IPS-15b (cell line): Measurements from ENCODE around the gene IMPG2.

Experiments used
- H3K27me3 ChIP-seq: one replicate; pipeline ENCODE4 v1.6.1; 2013; ENCODE audit warnings: low read length; ENCODE audit not compliant: control insufficient read depth, insufficient read depth
- H3K36me3 ChIP-seq: one replicate; pipeline ENCODE4 v1.6.1; 2013; ENCODE audit warnings: low read length; ENCODE audit not compliant: control insufficient read depth, insufficient read depth
- H3K4me1 ChIP-seq: one replicate; pipeline ENCODE4 v1.6.1; 2013; ENCODE audit warnings: mild to moderate bottlenecking, low read length; ENCODE audit not compliant: control insufficient read depth, insufficient read depth
- H3K4me3 ChIP-seq: one replicate; pipeline ENCODE4 v1.5.1; 2013; ENCODE audit warnings: low read depth, low read length
- H3K9ac ChIP-seq: one replicate; pipeline ENCODE4 v1.6.1; 2013; ENCODE audit warnings: low read depth, mild to moderate bottlenecking, low read length
- H3K9me3 ChIP-seq: one replicate; pipeline ENCODE4 v1.6.1; 2013; ENCODE audit warnings: mild to moderate bottlenecking, low read length; ENCODE audit not compliant: control insufficient read depth, insufficient read depth

IMPG2 gene

GRCh38 chr3:101253396-101253795 lies 67.0 kb downstream of the IMPG2 start:
- no peaks in the 10 kb centered on the region for H3K9me3 ChIP-seq
- no peaks in the 10 kb centered on the region for H3K36me3 ChIP-seq
- H3K9ac ChIP-seq: no peak overlapping the region
- no peak overlapping the region for H3K4me3 ChIP-seq
- H3K4me1 ChIP-seq: peaks cover 12% of the 10 kb centered on the region
- no peaks in the 10 kb centered on the region for H3K27me3 ChIP-seq

- no peaks in the 10 kb centered on the region for H3K36me3 ChIP-seq
- H3K4me3 ChIP-seq: no peak overlapping the region
- H3K9ac ChIP-seq: no peak overlapping the region
- H3K9me3 ChIP-seq: no peaks in the 10 kb centered on the region
- peaks cover 12% of the 10 kb centered on the region for H3K4me1 ChIP-seq
- no peaks in the 10 kb centered on the region for H3K27me3 ChIP-seq
Measured at GRCh38 chr3:101252945-101253344, 67.4 kb downstream of the IMPG2 start.

DNA sequence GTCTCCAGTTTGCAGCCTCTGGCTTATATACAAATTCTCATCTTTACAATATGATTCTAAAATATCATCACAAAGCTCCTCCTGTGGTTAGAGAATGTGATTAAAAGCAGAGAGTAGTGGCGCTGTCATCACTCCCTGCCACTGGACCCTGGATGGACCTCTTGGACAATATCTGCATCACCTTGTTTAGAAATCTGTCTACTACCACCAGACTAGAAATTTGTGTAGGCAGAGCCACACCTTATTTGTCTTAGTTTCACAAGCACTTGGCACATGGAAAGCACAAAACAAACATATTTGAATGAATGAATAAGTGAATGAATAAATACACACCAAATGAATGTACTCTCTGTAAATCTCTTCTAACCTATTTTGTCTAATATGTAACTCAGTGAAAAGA lies 68.1 kb downstream of the IMPG2 start:
- Histone ChIP-seq H3K9ac (no peak overlapping the region), H3K9me3 (no peaks in the 10 kb centered on the region), H3K4me1 (peaks cover 12% of the 10 kb centered on the region), H3K36me3 (no peaks in the 10 kb centered on the region), H3K27me3 (no peaks in the 10 kb centered on the region), H3K4me3 (no peak overlapping the region)

- no peaks in the 10 kb centered on the region for H3K27me3 ChIP-seq
- peaks cover 12% of the 10 kb centered on the region for H3K4me1 ChIP-seq
- H3K4me3 ChIP-seq: no peak overlapping the region
- no peak overlapping the region for H3K9ac ChIP-seq
- no peaks in the 10 kb centered on the region for H3K9me3 ChIP-seq
- no peaks in the 10 kb centered on the region for H3K36me3 ChIP-seq
Measured at GRCh38 chr3:101251441-101251840, 68.9 kb downstream of the IMPG2 start.

DNA sequence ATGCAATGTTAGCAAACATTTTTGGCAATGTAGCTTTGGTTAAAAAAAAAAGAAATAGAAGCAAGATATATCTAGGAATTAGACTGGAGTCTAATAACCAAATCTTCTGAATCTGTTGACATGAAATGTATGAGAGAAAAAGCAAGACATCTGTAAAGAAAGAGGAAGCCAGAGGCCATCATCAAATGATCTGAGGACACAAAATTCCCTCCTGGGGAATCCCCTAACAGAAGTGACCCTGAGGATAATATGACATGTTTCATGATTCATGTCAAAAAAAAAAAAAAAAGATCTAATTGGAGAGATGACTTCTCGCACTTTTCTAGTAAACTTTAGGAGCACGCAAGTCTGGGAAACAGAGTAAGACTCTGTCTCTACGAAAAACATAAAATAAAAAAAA lies 70.9 kb downstream of the IMPG2 start:
- no peaks in the 10 kb centered on the region for H3K36me3 ChIP-seq
- H3K4me1 ChIP-seq: peaks cover 12% of the 10 kb centered on the region
- no peak overlapping the region for H3K9ac ChIP-seq
- H3K9me3 ChIP-seq: no peaks in the 10 kb centered on the region
- no peaks in the 10 kb centered on the region for H3K27me3 ChIP-seq
- H3K4me3 ChIP-seq: no peak overlapping the region

- Histone ChIP-seq H3K9ac (no peak overlapping the region), H3K27me3 (no peaks in the 10 kb centered on the region), H3K36me3 (no peaks in the 10 kb centered on the region), H3K9me3 (no peaks in the 10 kb centered on the region), H3K4me1 (peaks cover 12% of the 10 kb centered on the region), H3K4me3 (no peak overlapping the region)
Measured at GRCh38 chr3:101248736-101249135, 71.6 kb downstream of the IMPG2 start.

GRCh38 chr3:101244212-101244575 lies 76.2 kb downstream of the IMPG2 start:
- H3K4me3 ChIP-seq: no peak overlapping the region
- no peak overlapping the region for H3K9ac ChIP-seq
- H3K27me3 ChIP-seq: no peaks in the 10 kb centered on the region
- peaks cover 3% of the 10 kb centered on the region for H3K4me1 ChIP-seq
- H3K36me3 ChIP-seq: no peaks in the 10 kb centered on the region
- H3K9me3 ChIP-seq: no peaks in the 10 kb centered on the region

- no peaks in the 10 kb centered on the region for H3K27me3 ChIP-seq
- H3K36me3 ChIP-seq: no peaks in the 10 kb centered on the region
- no peak overlapping the region for H3K4me3 ChIP-seq
- H3K9me3 ChIP-seq: no peaks in the 10 kb centered on the region
- H3K9ac ChIP-seq: no peak overlapping the region
- H3K4me1 ChIP-seq: peaks cover 3% of the 10 kb centered on the region
Measured at GRCh38 chr3:101243285-101244211, 76.8 kb downstream of the IMPG2 start.

DNA sequence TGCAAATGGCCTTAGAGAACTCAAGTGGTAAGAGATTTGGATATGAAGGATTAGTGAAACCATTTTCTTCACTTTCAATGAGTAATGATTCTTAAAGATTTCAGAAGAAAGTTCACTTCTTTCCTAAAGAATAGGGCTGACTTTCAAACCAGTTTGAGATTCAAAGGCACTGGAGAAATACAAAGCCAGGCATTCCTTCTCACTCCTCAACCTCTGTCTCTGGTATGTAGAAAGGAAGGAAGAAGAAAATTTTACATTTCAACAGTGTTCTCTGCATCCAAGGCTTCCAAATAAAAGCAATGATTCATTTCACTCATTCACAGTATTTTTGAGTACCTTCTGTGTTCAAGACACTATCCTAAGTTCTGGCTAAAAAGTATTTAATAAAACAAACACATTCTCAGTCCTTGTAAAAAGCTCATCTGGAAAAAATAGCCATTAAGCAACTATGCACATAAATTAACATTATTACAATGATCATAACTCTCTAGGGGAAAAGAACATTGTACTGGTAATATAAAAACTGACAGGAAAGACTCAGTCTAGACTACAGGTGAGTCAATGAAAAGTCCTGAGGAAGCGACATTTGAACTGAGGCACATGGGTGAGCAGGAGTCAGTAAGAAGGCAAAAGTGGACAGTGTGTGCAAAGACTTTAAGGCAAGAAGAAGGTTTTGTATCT lies 79.5 kb downstream of the IMPG2 start:
- peaks cover 3% of the 10 kb centered on the region for H3K4me1 ChIP-seq
- H3K36me3 ChIP-seq: no peaks in the 10 kb centered on the region
- H3K27me3 ChIP-seq: no peaks in the 10 kb centered on the region
- no peak overlapping the region for H3K9ac ChIP-seq
- no peaks in the 10 kb centered on the region for H3K9me3 ChIP-seq
- H3K4me3 ChIP-seq: no peak overlapping the region

GRCh38 chr3:101235048-101235447 lies 85.3 kb downstream of the IMPG2 start:
- H3K4me1 ChIP-seq: peaks cover under 1% of the 10 kb centered on the region
- H3K27me3 ChIP-seq: no peaks in the 10 kb centered on the region
- no peaks in the 10 kb centered on the region for H3K36me3 ChIP-seq
- H3K9ac ChIP-seq: no peak overlapping the region
- H3K9me3 ChIP-seq: no peaks in the 10 kb centered on the region
- H3K4me3 ChIP-seq: no peak overlapping the region

- no peaks in the 10 kb centered on the region for H3K4me1 ChIP-seq
Measured at GRCh38 chr3:101230618-101231017, 89.8 kb downstream of the IMPG2 start.

DNA sequence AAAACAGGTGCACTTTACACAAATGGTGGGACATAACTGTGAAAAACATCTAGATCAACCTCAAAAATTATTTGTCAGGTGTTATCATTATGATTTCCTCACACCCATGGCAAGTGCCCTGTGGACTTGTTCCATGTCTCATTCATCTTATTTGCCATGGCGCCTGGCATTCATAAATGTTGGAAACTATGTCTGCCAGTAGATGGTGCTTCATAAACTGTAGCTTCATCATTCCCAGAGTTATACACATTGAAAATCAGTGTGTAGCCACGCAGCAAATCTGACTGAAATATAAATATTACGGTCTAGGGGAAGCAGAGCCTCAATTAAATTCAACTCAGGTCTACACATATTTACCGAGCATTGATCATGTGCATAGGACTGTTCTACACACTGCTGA lies 90.7 kb downstream of the IMPG2 start:
- Histone ChIP-seq H3K9ac (no peak overlapping the region), H3K27me3 (no peaks in the 10 kb centered on the region), H3K4me3 (no peak overlapping the region), H3K36me3 (no peaks in the 10 kb centered on the region), H3K9me3 (no peaks in the 10 kb centered on the region), H3K4me1 (no peaks in the 10 kb centered on the region)

More at GRCh38 chr3:101230618-101231017, 89.8 kb downstream of the IMPG2 start:
- no peaks in the 10 kb centered on the region for H3K36me3 ChIP-seq
- H3K9me3 ChIP-seq: no peaks in the 10 kb centered on the region
- H3K4me3 ChIP-seq: no peak overlapping the region
- no peak overlapping the region for H3K9ac ChIP-seq
- no peaks in the 10 kb centered on the region for H3K27me3 ChIP-seq
